Left ventricle myocardium inferior (tissue), 1 donor: ENCODE measurements around the gene CACHD1. TPM values are rescaled to one million over a fixed set of nuclear protein-coding genes. Genes with fewer than 3 reads are reported as not detected.

ENCODE experiments used
- DNase-seq: peaks from one replicate; pipeline ENCODE4 v3.0.0-alpha.2; 2020
- H3K27ac ChIP-seq: fragments of 200-600 bp; replicated peaks from 2 replicates; pipeline ENCODE4 v1.8.0; 2021
- H3K27me3 ChIP-seq: fragments of 200-600 bp; 2 replicates; pipeline ENCODE4 v1.8.0; 2021; ENCODE audit warnings: low read depth
- H3K36me3 ChIP-seq: fragments of 200-600 bp; 2 replicates; pipeline ENCODE4 v1.8.0; 2021
- H3K4me1 ChIP-seq: fragments of 200-600 bp; 2 replicates; pipeline ENCODE4 v1.8.0; 2021
- H3K4me3 ChIP-seq: fragments of 200-600 bp; 2 replicates; pipeline ENCODE4 v1.8.0; 2021; ENCODE audit warnings: mild to moderate bottlenecking, moderate library complexity
- H3K9me3 ChIP-seq: fragments of 200-600 bp; replicated peaks from 2 replicates; pipeline ENCODE4 v1.8.0; 2021
- intact Hi-C: fragments of 100-400 bp; cut with micrococcal nuclease; formaldehyde crosslinking; loops from one replicate; pipeline ENCODE4 v1.11.0; 2022
- total RNA-seq: library from RNA; stranded (reverse); fragmentation: NEBNext Ultra II Directional; extraction: Animal tissue kit (Norgen Biotek cat#: 25700); gene quantifications from one replicate; pipeline ENCODE4 v1.2.1, GENCODE V29; 2021
- TF ChIP-seq, protein P1 (sequence below): fragments of 200-600 bp; IDR thresholded peaks from 2 replicates; pipeline ENCODE4 v1.8.0; 2021; ENCODE audit warnings: antibody characterized with exemption, mild to moderate bottlenecking, borderline replicate concordance
- donor health status: DM: no; HTN: yes; CAD: no; lungs with severe emphysema.

Gene CACHD1
- total RNA-seq, 1 donor from 2014 or later = 2.7 TPM

DNA sequence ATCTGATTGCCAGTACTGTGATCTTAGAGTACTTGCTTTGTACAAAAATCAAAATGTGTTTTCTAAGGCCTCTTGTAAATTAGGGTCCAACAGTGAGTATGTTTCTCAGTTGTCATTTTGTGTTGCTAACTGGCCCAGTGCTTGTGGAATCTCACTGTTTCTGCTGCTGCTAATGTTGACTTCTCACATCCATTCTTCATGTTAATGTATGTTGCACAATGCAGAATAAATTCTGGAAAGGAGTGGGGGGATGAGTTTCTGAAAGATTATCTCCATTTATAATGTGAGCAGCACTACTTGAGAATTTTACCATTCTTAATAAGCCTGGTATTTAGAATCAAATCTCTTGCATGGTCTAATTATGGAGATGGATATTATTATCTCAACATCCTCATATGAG, 57.9 kb downstream of the CACHD1 start:
- H3K4me1 ChIP-seq = peaks cover 13% of the 10 kb centered on the region
- H3K9me3 ChIP-seq = no peaks in the 10 kb centered on the region
- TF ChIP-seq, protein P1, sequence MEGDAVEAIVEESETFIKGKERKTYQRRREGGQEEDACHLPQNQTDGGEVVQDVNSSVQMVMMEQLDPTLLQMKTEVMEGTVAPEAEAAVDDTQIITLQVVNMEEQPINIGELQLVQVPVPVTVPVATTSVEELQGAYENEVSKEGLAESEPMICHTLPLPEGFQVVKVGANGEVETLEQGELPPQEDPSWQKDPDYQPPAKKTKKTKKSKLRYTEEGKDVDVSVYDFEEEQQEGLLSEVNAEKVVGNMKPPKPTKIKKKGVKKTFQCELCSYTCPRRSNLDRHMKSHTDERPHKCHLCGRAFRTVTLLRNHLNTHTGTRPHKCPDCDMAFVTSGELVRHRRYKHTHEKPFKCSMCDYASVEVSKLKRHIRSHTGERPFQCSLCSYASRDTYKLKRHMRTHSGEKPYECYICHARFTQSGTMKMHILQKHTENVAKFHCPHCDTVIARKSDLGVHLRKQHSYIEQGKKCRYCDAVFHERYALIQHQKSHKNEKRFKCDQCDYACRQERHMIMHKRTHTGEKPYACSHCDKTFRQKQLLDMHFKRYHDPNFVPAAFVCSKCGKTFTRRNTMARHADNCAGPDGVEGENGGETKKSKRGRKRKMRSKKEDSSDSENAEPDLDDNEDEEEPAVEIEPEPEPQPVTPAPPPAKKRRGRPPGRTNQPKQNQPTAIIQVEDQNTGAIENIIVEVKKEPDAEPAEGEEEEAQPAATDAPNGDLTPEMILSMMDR = no peak
- no peak overlapping the region for H3K4me3 ChIP-seq
- no peak overlapping the region for H3K27ac ChIP-seq
- no peaks in the 10 kb centered on the region for H3K36me3 ChIP-seq
- no peak for DNase-seq
- no peaks in the 10 kb centered on the region for H3K27me3 ChIP-seq
- intact Hi-C loops = no loop called here

DNA sequence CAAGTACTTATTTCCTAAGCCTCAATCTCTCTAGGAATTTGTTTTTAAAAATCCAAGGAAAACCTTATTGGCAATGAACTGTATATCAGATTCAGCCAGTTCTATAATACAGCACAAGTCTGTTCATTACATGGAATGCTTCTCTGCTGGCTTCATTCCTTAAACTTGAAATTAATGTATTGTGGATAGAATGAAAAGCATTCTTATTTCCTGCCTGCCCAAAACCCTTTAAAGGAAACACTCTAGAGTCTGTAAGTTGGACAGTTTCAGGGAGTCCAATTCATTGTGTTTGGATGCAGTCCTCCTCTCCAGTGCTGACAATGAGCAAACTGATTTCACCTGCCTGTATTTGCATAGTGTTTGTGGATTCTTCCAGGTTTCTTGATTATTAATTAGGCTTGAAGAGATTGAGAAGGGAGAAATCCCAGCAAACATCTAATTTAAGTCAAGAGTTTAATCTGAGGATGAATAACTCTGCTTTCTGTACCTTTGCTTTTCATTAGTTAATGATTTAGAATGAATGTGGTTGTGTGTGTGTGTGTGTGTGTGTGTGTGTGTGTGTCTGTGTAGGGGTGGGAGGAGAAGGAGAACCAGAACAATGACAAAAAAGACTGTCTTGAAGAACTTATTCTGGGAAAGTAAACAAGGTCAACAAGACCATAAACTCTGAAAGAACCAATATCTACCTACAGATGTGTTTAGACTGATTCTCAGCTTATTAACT, 61.2 kb downstream of the CACHD1 start:
- Histone ChIP-seq H3K9me3 (no peaks in the 10 kb centered on the region), H3K4me1 (no peaks in the 10 kb centered on the region), H3K36me3 (no peaks in the 10 kb centered on the region), H3K27ac (no peak overlapping the region), H3K27me3 (no peaks in the 10 kb centered on the region), H3K4me3 (no peak overlapping the region)
- DNase-seq = no peak
- TF ChIP-seq, protein P1 = no peak
- intact Hi-C loops = no loop called here

DNA sequence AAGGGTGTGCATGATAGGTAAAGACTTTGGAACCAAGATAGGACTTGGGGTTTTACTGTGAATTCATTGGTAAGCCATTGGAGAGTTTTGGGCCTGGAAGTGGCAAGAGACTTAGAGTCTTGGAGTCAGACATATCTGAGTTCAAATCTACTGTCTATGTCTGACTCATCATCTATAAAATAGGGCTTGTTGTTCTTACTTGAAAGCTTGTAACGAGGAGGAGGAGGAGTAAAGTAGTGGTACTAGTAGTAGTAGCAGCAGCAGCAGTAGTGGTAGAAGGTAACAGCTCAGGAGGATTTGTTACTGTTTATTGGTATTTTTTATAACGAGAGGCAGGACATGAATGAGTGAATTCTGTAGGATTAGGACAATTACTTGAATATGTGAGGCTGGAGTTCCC, 62.7 kb downstream of the CACHD1 start:
- H3K27me3 ChIP-seq = no peaks in the 10 kb centered on the region
- TF ChIP-seq, protein P1 = no peak
- DNase-seq = no peak
- no peak overlapping the region for H3K4me3 ChIP-seq
- H3K4me1 ChIP-seq = peaks cover 12% of the 10 kb centered on the region
- H3K27ac ChIP-seq = no peak overlapping the region
- intact Hi-C loops = no loop called here
- no peaks in the 10 kb centered on the region for H3K9me3 ChIP-seq
- H3K36me3 ChIP-seq = no peaks in the 10 kb centered on the region

DNA sequence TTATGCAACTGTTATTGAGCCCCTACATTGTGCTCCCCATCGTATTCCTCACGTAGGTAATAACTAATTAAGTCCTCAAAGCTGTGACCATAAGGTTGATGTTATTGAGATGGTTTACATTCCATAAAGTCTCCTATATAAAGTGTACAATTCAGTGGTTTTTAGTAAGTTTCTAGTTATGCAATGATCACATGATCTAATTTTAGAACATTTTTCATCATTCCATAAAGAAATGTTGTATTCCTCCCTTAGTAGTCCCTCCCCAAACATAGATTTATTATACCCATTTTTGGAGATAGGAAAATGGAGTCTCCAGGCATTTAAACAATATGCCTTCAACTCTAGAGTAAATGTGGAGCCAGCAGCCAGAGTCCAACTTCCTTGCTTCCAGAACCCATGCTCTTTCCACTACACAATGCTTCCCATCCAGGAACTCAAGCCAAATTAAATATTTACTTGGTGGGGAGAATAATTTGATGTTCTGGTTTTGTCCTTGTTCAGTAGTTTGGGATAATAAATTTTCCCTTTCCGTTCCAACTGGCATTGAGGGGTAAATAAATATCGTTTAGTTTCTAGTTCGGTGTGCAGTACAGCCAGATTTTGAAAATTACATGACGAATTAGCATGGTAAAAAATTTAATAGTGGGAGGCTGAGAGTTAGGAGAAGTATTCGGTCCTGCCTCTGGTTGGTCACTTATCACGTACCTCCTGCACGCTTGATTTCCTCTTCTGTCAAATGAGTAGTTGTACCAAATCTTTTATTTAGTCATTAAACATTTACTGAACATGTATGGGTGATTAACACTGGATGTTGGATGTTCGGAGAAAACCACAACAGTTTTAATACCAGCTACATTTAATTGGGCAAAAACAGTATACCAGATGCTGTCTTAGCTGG, 66.3 kb downstream of the CACHD1 start:
- Histone ChIP-seq H3K9me3 (no peaks in the 10 kb centered on the region), H3K27me3 (no peaks in the 10 kb centered on the region), H3K36me3 (no peaks in the 10 kb centered on the region), H3K27ac (peak overlapping the region; percentile 53), H3K4me3 (peak overlapping the region; percentile 1), H3K4me1 (peaks cover 43% of the 10 kb centered on the region)
- intact Hi-C loops = no loop called here
- TF ChIP-seq, protein P1 = no peak
- DNase-seq = no peak

DNA sequence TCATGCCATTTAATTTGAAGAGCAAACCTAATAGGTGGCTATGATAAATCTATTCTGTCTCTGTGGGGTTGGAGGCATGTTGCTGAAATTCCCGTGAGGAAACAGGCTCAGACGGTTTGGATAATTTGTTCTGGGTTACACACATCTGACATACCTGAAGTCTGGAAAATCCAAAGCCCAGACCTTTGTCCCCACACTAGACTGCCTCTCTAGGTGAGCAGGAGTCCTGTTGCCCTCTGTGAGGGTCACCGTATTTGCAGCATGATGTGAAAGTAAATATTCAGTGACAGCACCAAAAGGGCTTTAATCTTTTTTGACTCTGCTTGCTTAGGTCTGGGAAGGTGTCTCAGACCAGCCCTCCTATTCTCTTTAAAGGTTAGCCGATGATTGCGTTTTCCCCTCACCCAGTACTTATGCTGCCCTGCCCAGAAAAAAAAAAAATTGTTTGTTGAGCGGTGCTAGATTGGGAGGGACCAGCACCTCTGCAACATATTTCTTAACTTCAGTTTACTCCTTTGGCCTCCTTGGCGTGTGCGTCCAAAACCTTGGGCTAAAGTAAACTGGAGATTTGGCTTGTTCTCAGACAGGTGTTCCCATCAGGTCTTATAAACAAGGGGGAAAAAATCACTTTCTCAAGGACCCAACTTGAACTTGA, 67.0 kb downstream of the CACHD1 start:
- intact Hi-C loops = no loop called here
- peak overlapping the region; percentile 53 for H3K27ac ChIP-seq
- H3K9me3 ChIP-seq = no peaks in the 10 kb centered on the region
- H3K4me1 ChIP-seq = peaks cover 46% of the 10 kb centered on the region
- no peaks in the 10 kb centered on the region for H3K36me3 ChIP-seq
- H3K4me3 ChIP-seq = peak overlapping the region; percentile 1
- DNase-seq = no peak
- no peaks in the 10 kb centered on the region for H3K27me3 ChIP-seq
- TF ChIP-seq, protein P1 = no peak
